Measurements from ENCODE around the gene UBAC2.

GRCh38 chr13:99206226-99206625, 5.6 kb downstream of the UBAC2 start:
- no peak for TF ChIP-seq CTCF (conservative IDR thresholded peaks at IDR 0.05 in 1 of 2, IDR thresholded peaks at IDR 0.05 in 1 of 2; ENCODE audit: low read depth in 1 of 2, low read length in 2 of 2)
- TF ChIP-seq EZH2 (IDR thresholded peaks at IDR 0.05; ENCODE audit: low read length, missing control alignments), result no peak

Measured in fibroblast of lung (primary cell).